Breast epithelium (tissue), 4 donors: ENCODE measurements around the gene MCM5. TPM values are rescaled to one million over a fixed set of nuclear protein-coding genes. Genes with fewer than 3 reads are reported as not detected.
"Not testable (repeated sequence)": the region's sequence is repeated elsewhere in the genome, so short reads cannot be mapped to it uniquely, and the experiment has no call there.

ENCODE experiments used
- DNase-seq, 2 donors: peaks; one replicate each; pipeline ENCODE4 v3.0.0-alpha.2; 2019; ENCODE audit warnings: low spot score in 2 of 2
- H3K27ac ChIP-seq, 2 donors: fragments of 200-600 bp; sonication (generic) in 1 of 2; one replicate each; pipeline ENCODE4 v1.5.1; 2016 to 2019; ENCODE audit warnings: mild to moderate bottlenecking in 1 of 2
- H3K27me3 ChIP-seq, 2 donors: fragments of 200-600 bp; sonication (generic) in 1 of 2; one replicate each; pipeline versions ENCODE4 v1.5.1 to v1.6.0; 2017 to 2019; ENCODE audit warnings: control low read depth in 1 of 2, mild to moderate bottlenecking in 1 of 2
- H3K36me3 ChIP-seq: fragments of 200-600 bp; one replicate; pipeline ENCODE4 v1.5.1; 2019
- H3K4me1 ChIP-seq, 2 donors: fragments of 200-600 bp; sonication (generic); one replicate each; pipeline ENCODE4 v1.5.1; 2016 to 2019; ENCODE audit warnings: control low read depth in 1 of 2
- H3K4me3 ChIP-seq, 3 donors: fragments of 200-600 bp; sonication (generic); 1 replicate in 2 of 3; 2 replicates in 1 of 3; pipeline ENCODE4 v1.5.1; 2016 to 2019; ENCODE audit warnings: mild to moderate bottlenecking in 3 of 3, moderate library complexity in 2 of 3
- H3K9me3 ChIP-seq, 2 donors: fragments of 200-600 bp; sonication (generic) in 1 of 2; one replicate each; pipeline ENCODE4 v1.5.1; 2016 to 2019; ENCODE audit warnings: control low read depth in 1 of 2
- POLR2A ChIP-seq: fragments of 450-650 bp; IDR thresholded peaks from one replicate; pipeline ENCODE4 v1.6.1; 2016; ENCODE audit warnings: antibody characterized with exemption, mild to moderate bottlenecking, moderate library complexity
- POLR2AphosphoS5 ChIP-seq, 3 donors: sonication (generic); formaldehyde crosslinking; IDR thresholded peaks; one replicate each; pipeline ENCODE4 v1.6.1; 2017; ENCODE audit warnings: antibody characterized with exemption in 3 of 3
- intact Hi-C: fragments of 100-400 bp; cut with DNase I; formaldehyde crosslinking; loops from one replicate; pipeline ENCODE4 v1.15.1; 2023; ENCODE audit warnings: low total_unique reads
- total RNA-seq, 3 donors: library from RNA; depleted of rRNA; stranded (reverse); fragments of >200 nt; gene quantifications; one replicate each; pipeline ENCODE4 v1.1.0, GENCODE V29; 2016
- TF ChIP-seq, protein P1 (sequence below), 3 donors: fragments of 450-650 bp; IDR thresholded peaks; one replicate each; pipeline ENCODE4 v1.5.1; 2016 to 2017; ENCODE audit warnings: antibody characterized with exemption in 3 of 3, mild to moderate bottlenecking in 3 of 3, moderate library complexity in 3 of 3

MCM5 gene
- total RNA-seq, 3 donors from 2014 or later = 16.4 to 23.3 (median 16.8) TPM

DNA sequence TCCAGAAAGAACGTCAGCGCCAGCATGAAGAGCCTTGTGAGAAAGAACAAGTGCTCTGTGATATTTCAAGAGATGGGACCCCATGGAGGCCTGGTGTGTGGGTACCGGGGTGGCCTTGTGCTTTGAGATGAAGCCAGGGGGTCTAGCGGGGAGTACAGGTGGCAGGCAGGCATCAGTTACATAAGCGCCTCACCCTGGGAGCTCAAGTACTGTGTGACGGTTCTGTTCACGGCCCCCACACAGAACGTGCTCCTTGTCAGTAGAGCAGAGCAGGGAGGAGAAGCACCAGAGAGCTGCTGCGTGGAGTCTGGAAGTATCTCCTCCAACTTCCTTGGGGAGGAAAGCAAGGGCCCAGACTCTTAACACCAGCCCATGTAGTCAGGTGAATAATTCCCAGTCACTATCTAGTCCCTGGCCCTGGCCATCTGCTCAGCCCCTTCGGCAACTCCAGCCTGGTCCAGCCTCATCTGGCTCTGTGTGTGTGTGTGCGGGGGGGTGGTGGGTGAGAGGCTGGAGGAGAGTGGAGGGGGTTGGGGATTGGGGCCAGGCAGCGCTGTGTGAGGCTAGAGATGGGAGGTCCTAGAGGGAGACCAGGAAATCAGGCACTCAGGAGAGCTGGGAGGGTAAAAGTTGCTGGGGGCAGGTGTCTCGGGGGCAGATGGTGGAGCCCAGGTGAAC is 32.4 kb downstream of the MCM5 start:
- H3K27ac ChIP-seq = no peak overlapping the region
- peaks cover 9 to 12% of the 10 kb centered on the region in 2 donors for H3K9me3 ChIP-seq
- TF ChIP-seq POLR2A (no peak), POLR2AphosphoS5 (IDR thresholded peaks at IDR 0.05) (no peak)
- TF ChIP-seq, protein P1, sequence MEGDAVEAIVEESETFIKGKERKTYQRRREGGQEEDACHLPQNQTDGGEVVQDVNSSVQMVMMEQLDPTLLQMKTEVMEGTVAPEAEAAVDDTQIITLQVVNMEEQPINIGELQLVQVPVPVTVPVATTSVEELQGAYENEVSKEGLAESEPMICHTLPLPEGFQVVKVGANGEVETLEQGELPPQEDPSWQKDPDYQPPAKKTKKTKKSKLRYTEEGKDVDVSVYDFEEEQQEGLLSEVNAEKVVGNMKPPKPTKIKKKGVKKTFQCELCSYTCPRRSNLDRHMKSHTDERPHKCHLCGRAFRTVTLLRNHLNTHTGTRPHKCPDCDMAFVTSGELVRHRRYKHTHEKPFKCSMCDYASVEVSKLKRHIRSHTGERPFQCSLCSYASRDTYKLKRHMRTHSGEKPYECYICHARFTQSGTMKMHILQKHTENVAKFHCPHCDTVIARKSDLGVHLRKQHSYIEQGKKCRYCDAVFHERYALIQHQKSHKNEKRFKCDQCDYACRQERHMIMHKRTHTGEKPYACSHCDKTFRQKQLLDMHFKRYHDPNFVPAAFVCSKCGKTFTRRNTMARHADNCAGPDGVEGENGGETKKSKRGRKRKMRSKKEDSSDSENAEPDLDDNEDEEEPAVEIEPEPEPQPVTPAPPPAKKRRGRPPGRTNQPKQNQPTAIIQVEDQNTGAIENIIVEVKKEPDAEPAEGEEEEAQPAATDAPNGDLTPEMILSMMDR (IDR thresholded peaks at IDR 0.05) = no peak
- no peak overlapping the region for H3K4me3 ChIP-seq
- no peak for DNase-seq
- H3K36me3 ChIP-seq = no peaks in the 10 kb centered on the region
- H3K4me1 ChIP-seq = no peaks in the 10 kb centered on the region
- intact Hi-C loops = no loop called here
- H3K27me3 ChIP-seq = no peaks in the 10 kb centered on the region

DNA sequence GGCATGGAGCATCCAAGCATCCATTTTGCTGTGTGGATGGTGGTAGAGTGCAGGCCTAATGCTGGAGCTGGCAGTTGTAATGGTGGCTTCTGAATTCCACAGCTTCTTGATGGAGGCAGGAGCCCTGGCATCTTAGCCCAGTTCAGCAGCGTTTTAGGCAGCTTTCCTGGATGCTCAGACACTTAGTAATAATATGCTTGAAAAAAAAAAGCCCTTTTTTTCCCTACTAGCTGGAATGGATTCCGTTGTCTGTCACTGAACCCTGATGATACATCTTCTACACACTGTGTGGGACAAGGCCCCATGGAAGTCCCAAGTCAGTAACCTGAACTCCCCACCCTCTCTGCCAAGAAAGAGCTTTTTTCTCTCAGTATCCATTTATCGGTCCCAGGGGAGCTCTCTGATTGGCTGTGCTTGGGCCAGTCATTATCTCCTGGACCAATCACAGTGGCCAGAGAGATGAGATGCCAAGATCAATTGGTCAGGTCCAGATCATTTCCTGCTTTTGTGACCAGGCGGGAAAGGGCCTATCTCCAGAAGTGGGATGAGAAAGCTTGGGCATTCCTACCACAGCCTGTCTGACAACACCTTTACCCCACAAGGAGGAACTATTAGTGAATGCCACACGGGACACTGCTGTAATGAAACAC is 34.2 kb downstream of the MCM5 start:
- Histone ChIP-seq H3K9me3 (peaks cover 9 to 12% of the 10 kb centered on the region in 2 donors), H3K27me3 (no peaks in the 10 kb centered on the region), H3K4me1 (no peaks in the 10 kb centered on the region), H3K36me3 (no peaks in the 10 kb centered on the region), H3K4me3 (no peak overlapping the region), H3K27ac (no peak overlapping the region)
- no peak for DNase-seq
- no peak for TF ChIP-seq POLR2A
- TF ChIP-seq, protein P1 (IDR thresholded peaks at IDR 0.05) = no peak
- no peak for TF ChIP-seq POLR2AphosphoS5 (IDR thresholded peaks at IDR 0.05)
- intact Hi-C loops = no loop called here

DNA sequence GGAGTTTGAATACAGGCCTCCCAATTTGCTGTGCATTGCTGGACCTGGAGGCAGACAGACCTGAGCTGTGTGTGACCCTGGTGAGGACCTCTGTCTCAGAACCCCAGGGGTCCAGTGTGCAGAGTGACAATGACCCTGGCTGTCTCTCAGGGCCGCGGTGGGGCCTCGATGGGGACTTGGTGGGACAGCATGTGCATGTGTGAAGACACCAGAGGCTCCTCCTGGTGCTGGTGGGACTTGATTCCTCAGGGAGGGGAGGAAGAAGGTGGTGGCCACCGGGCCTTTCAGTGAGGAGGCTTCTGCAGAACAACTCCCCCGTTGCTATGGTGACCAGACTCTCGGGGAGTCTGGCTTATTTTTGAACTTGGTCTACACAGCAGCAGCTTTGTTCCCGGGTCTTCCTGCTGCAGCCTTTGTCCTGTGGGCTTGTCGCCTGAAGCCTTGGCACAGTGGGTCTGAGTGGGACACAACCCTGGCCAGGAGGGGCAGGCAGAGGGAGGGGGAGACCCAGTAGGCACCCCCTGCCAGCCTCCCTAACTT is 35.3 kb downstream of the MCM5 start:
- no peak for TF ChIP-seq POLR2AphosphoS5 (IDR thresholded peaks at IDR 0.05)
- TF ChIP-seq, protein P1 (IDR thresholded peaks at IDR 0.05) = no peak
- no peak for TF ChIP-seq POLR2A
- H3K27me3 ChIP-seq = no peaks in the 10 kb centered on the region
- no peak overlapping the region for H3K27ac ChIP-seq
- no peaks in the 10 kb centered on the region for H3K36me3 ChIP-seq
- H3K4me1 ChIP-seq = no peaks in the 10 kb centered on the region
- no peak for DNase-seq
- H3K4me3 ChIP-seq = no peak overlapping the region
- intact Hi-C loops = no loop called here
- H3K9me3 ChIP-seq = peaks cover 9 to 12% of the 10 kb centered on the region in 2 donors

DNA sequence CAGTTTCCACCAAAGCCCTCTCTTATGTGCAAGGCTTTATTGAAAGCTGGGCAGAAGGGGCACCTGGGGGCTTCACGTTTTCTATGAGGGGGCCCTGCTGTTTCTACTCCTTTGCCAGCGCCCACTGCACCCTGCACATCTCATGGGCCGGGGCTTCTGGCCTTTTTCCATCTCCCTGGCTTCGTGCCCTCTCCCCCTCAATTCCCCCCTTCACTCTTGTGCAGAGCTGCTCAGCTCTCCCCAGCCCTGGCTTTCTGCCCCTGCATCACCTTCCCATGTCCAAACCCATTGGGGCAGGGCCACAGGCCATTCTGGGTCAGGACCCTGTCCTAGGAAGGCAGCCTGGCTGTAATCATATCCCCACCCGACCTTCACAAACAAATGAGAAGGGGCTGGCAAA is 36.5 kb downstream of the MCM5 start:
- TF ChIP-seq, protein P1 (IDR thresholded peaks at IDR 0.05) = no peak
- TF ChIP-seq POLR2AphosphoS5 (IDR thresholded peaks at IDR 0.05) (no peak), POLR2A (no peak)
- intact Hi-C loops = no loop called here
- no peak overlapping the region for H3K4me3 ChIP-seq

DNA sequence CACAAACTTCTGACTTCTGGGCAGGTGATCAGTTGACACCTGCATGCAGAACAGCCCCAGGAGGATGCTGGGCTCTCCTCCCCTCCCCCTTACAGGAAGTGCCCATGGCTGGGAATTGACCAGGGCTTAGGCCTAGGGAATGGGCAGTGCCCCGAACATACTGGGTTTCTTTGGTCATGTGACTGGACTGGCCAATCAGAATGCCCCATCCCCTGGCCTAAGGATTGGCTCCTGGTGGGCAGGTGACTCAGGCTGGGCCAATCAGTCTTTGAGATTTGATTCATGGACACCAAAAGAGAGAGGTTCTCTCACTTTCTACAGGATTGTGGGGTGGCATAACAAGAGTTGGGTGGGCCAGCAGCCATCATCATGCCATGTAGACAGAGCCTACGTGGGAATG is 37.1 kb downstream of the MCM5 start:
- Histone ChIP-seq H3K27me3 (no peaks in the 10 kb centered on the region), H3K9me3 (peaks cover 9 to 12% of the 10 kb centered on the region in 2 donors), H3K4me1 (no peaks in the 10 kb centered on the region), H3K27ac (no peak overlapping the region), H3K4me3 (no peak overlapping the region), H3K36me3 (no peaks in the 10 kb centered on the region)
- TF ChIP-seq, protein P1 (IDR thresholded peaks at IDR 0.05) = no peak
- TF ChIP-seq POLR2AphosphoS5 (IDR thresholded peaks at IDR 0.05) (no peak), POLR2A (no peak)
- DNase-seq = no peak
- intact Hi-C loops = no loop called here

More for the DNA sequence above, 36.5 kb downstream of the MCM5 start:
- no peak for DNase-seq
- no peaks in the 10 kb centered on the region for H3K4me1 ChIP-seq
- H3K9me3 ChIP-seq = peaks cover 9 to 12% of the 10 kb centered on the region in 2 donors
- no peaks in the 10 kb centered on the region for H3K27me3 ChIP-seq
- no peaks in the 10 kb centered on the region for H3K36me3 ChIP-seq
- H3K27ac ChIP-seq = no peak overlapping the region

DNA sequence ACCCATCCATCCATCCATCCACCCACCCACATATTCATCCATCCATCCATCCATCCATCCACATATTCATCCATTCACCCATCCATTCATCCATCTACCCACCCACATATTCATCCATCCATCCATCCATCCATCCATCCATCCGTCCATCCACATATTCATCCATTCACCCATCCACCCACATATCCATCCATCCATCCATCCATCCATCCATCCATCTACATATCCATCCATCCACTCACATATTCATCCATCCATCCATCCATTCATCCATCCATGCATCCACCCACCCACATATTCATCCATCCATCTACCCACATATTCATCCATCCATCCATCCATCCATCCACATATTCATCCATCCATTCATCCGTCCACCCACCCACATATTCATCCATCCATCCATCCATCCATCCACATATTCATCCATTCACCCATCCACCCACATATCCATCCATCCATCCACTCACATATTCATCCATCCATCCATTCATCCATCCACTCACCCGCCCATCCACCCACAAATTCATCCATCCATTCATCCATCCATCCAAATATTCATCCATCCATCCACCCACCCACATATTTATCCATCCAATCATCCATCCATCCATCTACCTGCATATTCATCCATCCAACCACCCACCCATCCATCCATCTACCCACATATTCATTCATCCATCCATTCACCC is 38.9 kb downstream of the MCM5 start:
- intact Hi-C loops, H3K27me3 ChIP-seq, DNase-seq, H3K27ac ChIP-seq, H3K4me1 ChIP-seq, H3K4me3 ChIP-seq, H3K9me3 ChIP-seq, H3K36me3 ChIP-seq: not testable (repeated sequence)
